ENCODE results near the gene NR0B2.
"Not testable (repeated sequence)": the region's sequence is repeated elsewhere in the genome, so short reads cannot be mapped to it uniquely, and the experiment has no call there.

Gene NR0B2

GRCh38 chr1:26913754-26914619 lies at the start of gene NR0B2:
NR0B2 (minus strand) TSS chr1:26913975; CDS start chr1:26913940, 35 bp downstream.
- no peak for DNase-seq (ENCODE audit: low read depth in 3 of 3, low spot score in 1 of 3)

- DNase-seq (ENCODE audit: low read depth in 3 of 3, low spot score in 1 of 3), result no peak
Observed at GRCh38 chr1:26961826-26962225, 48.1 kb upstream of the NR0B2 start.

- no peak for DNase-seq (ENCODE audit: low read depth in 3 of 3, low spot score in 1 of 3)
Observed at GRCh38 chr1:26960625-26960966, 46.8 kb upstream of the NR0B2 start.

GRCh38 chr1:26959722-26960624 lies 46.2 kb upstream of the NR0B2 start, which contains the start of gene KDF1:
KDF1 (minus strand) TSS chr1:26960468; CDS start chr1:26952380, 8,088 bp downstream.
- DNase-seq (ENCODE audit: low read depth in 3 of 3, low spot score in 1 of 3), result peak in 2 of 3 donors; percentile 22 to 30

- no peak for DNase-seq (ENCODE audit: low read depth in 3 of 3, low spot score in 1 of 3)
Observed at GRCh38 chr1:26959270-26959669, 45.5 kb upstream of the NR0B2 start.

GRCh38 chr1:26957306-26957705 lies 43.5 kb upstream of the NR0B2 start:
- DNase-seq (ENCODE audit: low read depth in 3 of 3, low spot score in 1 of 3), result no peak

- no peak for DNase-seq (ENCODE audit: low read depth in 3 of 3, low spot score in 1 of 3)
Observed at GRCh38 chr1:26956321-26956720, 42.5 kb upstream of the NR0B2 start.

GRCh38 chr1:26953374-26953773 lies 39.6 kb upstream of the NR0B2 start:
- no peak for DNase-seq (ENCODE audit: low read depth in 3 of 3, low spot score in 1 of 3)

- no peak for DNase-seq (ENCODE audit: low read depth in 3 of 3, low spot score in 1 of 3)
Observed at GRCh38 chr1:26951821-26952497, 38.2 kb upstream of the NR0B2 start.

- no peak for DNase-seq (ENCODE audit: low read depth in 3 of 3, low spot score in 1 of 3)
Observed at GRCh38 chr1:26951216-26951615, 37.4 kb upstream of the NR0B2 start.

- no peak for DNase-seq (ENCODE audit: low read depth in 3 of 3, low spot score in 1 of 3)
Observed at GRCh38 chr1:26950602-26951001, 36.8 kb upstream of the NR0B2 start.

GRCh38 chr1:26949926-26950319 lies 36.1 kb upstream of the NR0B2 start:
- DNase-seq (ENCODE audit: low read depth in 3 of 3, low spot score in 1 of 3), result no peak

- DNase-seq (ENCODE audit: low read depth in 3 of 3, low spot score in 1 of 3), result no peak
Observed at GRCh38 chr1:26949266-26949925, 35.6 kb upstream of the NR0B2 start.

- not testable (repeated sequence) for DNase-seq (ENCODE audit: low read depth in 3 of 3, low spot score in 1 of 3)
Observed at GRCh38 chr1:26948725-26949057, 34.9 kb upstream of the NR0B2 start.

- no peak for DNase-seq (ENCODE audit: low read depth in 3 of 3, low spot score in 1 of 3)
Observed at GRCh38 chr1:26946270-26946669, 32.5 kb upstream of the NR0B2 start.

GRCh38 chr1:26945728-26946127 lies 32.0 kb upstream of the NR0B2 start:
- DNase-seq (ENCODE audit: low read depth in 3 of 3, low spot score in 1 of 3), result no peak

- DNase-seq (ENCODE audit: low read depth in 3 of 3, low spot score in 1 of 3), result no peak
Observed at GRCh38 chr1:26945138-26945537, 31.4 kb upstream of the NR0B2 start.

- DNase-seq (ENCODE audit: low read depth in 3 of 3, low spot score in 1 of 3), result no peak
Observed at GRCh38 chr1:26942656-26943055, 28.9 kb upstream of the NR0B2 start.

- no peak for DNase-seq (ENCODE audit: low read depth in 3 of 3, low spot score in 1 of 3)
Observed at GRCh38 chr1:26941311-26941710, 27.5 kb upstream of the NR0B2 start.

- DNase-seq (ENCODE audit: low read depth in 3 of 3, low spot score in 1 of 3), result no peak
Observed at GRCh38 chr1:26938659-26939025, 24.9 kb upstream of the NR0B2 start.

- no peak for DNase-seq (ENCODE audit: low read depth in 3 of 3, low spot score in 1 of 3)
Observed at GRCh38 chr1:26938004-26938658, 24.4 kb upstream of the NR0B2 start.

Measured in stimulated activated CD4-positive, alpha-beta T cell treated with anti-CD3 and anti-CD28 coated beads, TNF-alpha, amount 100 ng/mL, for 1 hour (primary cell).